ENCODE measurements around the gene PRRX1.

Gene PRRX1

GRCh38 chr1:170692866-170693575 is 29.1 kb downstream of the PRRX1 start:
- no peak for DNase-seq

- no peak for DNase-seq
Measured at GRCh38 chr1:170694172-170694926, 30.4 kb downstream of the PRRX1 start.

GRCh38 chr1:170695955-170696590 is 32.1 kb downstream of the PRRX1 start:
- DNase-seq, result no peak

- DNase-seq, result no peak
Measured at GRCh38 chr1:170696591-170697290, 32.8 kb downstream of the PRRX1 start.

GRCh38 chr1:170697316-170697715 is 33.4 kb downstream of the PRRX1 start:
- no peak for DNase-seq

- no peak for DNase-seq
Measured at GRCh38 chr1:170698301-170699275, 34.7 kb downstream of the PRRX1 start.

- no peak for DNase-seq
Measured at GRCh38 chr1:170699696-170700095, 35.8 kb downstream of the PRRX1 start.

- no peak for DNase-seq
Measured at GRCh38 chr1:170700842-170701615, 37.1 kb downstream of the PRRX1 start.

- no peak for DNase-seq
Measured at GRCh38 chr1:170701962-170702361, 38.0 kb downstream of the PRRX1 start.

GRCh38 chr1:170703591-170703990 is 39.7 kb downstream of the PRRX1 start:
- DNase-seq, result no peak

- no peak for DNase-seq
Measured at GRCh38 chr1:170704256-170704655, 40.3 kb downstream of the PRRX1 start.

- DNase-seq, result no peak
Measured at GRCh38 chr1:170705981-170706380, 42.0 kb downstream of the PRRX1 start.

- DNase-seq, result no peak
Measured at GRCh38 chr1:170707117-170707516, 43.2 kb downstream of the PRRX1 start.

- DNase-seq, result no peak
Measured at GRCh38 chr1:170707959-170708655, 44.2 kb downstream of the PRRX1 start.

GRCh38 chr1:170711682-170712081 is 47.8 kb downstream of the PRRX1 start:
- DNase-seq, result no peak

GRCh38 chr1:170714163-170714562 is 50.2 kb downstream of the PRRX1 start:
- no peak for DNase-seq

GRCh38 chr1:170714938-170715337 is 51.0 kb downstream of the PRRX1 start:
- DNase-seq, result no peak

- DNase-seq, result no peak
Measured at GRCh38 chr1:170716835-170717429, 53.0 kb downstream of the PRRX1 start.

- DNase-seq, result no peak
Measured at GRCh38 chr1:170720661-170721060, 56.7 kb downstream of the PRRX1 start.

GRCh38 chr1:170721621-170722020 is 57.7 kb downstream of the PRRX1 start:
- DNase-seq, result no peak

Measured in NK-92 treated with Interleukin-12 subunit alpha and Interleukin-12 subunit beta, amount 100 ng/mL, for 24 hours (cell line).